Vagina (tissue), 2 donors: ENCODE results near the gene DNAAF5.

Source experiments
- POLR2A ChIP-seq, 2 donors: fragments of 450-650 bp; IDR thresholded peaks; one replicate each; pipeline ENCODE4 v1.6.1; 2017; ENCODE audit warnings: antibody characterized with exemption in 2 of 2, mild to moderate bottlenecking in 2 of 2, moderate library complexity in 2 of 2
- POLR2AphosphoS5 ChIP-seq, 2 donors: sonication (generic); formaldehyde crosslinking; IDR thresholded peaks; one replicate each; pipeline ENCODE4 v1.9.0; 2017; ENCODE audit warnings: antibody characterized with exemption in 2 of 2, mild to moderate bottlenecking in 2 of 2, low read depth in 1 of 2; ENCODE audit not compliant: insufficient read depth in 1 of 2
- TF ChIP-seq, protein P1 (sequence below), 3 experiments: fragments of 450-650 bp in 2 of 3; fragments of 200-600 bp in 1 of 3; sonication (generic) in 1 of 3; IDR thresholded peaks; one replicate each; pipeline ENCODE4 v1.5.1; 2017 to 2019; ENCODE audit warnings: antibody characterized with exemption in 3 of 3, mild to moderate bottlenecking in 2 of 3, moderate library complexity in 2 of 3

- TF ChIP-seq POLR2A (IDR thresholded peaks at IDR 0.05) (no peak), POLR2AphosphoS5 (IDR thresholded peaks at IDR 0.05; ENCODE audit: insufficient read depth in 1 of 2, low read depth in 1 of 2) (no peak)
- TF ChIP-seq, protein P1, sequence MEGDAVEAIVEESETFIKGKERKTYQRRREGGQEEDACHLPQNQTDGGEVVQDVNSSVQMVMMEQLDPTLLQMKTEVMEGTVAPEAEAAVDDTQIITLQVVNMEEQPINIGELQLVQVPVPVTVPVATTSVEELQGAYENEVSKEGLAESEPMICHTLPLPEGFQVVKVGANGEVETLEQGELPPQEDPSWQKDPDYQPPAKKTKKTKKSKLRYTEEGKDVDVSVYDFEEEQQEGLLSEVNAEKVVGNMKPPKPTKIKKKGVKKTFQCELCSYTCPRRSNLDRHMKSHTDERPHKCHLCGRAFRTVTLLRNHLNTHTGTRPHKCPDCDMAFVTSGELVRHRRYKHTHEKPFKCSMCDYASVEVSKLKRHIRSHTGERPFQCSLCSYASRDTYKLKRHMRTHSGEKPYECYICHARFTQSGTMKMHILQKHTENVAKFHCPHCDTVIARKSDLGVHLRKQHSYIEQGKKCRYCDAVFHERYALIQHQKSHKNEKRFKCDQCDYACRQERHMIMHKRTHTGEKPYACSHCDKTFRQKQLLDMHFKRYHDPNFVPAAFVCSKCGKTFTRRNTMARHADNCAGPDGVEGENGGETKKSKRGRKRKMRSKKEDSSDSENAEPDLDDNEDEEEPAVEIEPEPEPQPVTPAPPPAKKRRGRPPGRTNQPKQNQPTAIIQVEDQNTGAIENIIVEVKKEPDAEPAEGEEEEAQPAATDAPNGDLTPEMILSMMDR (IDR thresholded peaks at IDR 0.05), result no peak
Observed at GRCh38 chr7:727806-728460, 1.4 kb downstream of the DNAAF5 start.
